Peyer's patch (tissue), 4 donors: ENCODE measurements around the gene DBT. TPM values are rescaled to one million over a fixed set of nuclear protein-coding genes. Genes with fewer than 3 reads are reported as not detected.
A peak's percentile ranks its signal among the peaks of the same experiment; 100 is the strongest.
"Not testable (repeated sequence)": the region's sequence is repeated elsewhere in the genome, so short reads cannot be mapped to it uniquely, and the experiment has no call there.

Experiments used
- DNase-seq, 3 donors: peaks; one replicate each; pipeline ENCODE4 v3.0.0-alpha.2; 2017 to 2019
- H3K27ac ChIP-seq, 4 donors: fragments of 200-600 bp; sonication (generic); one replicate each; pipeline ENCODE4 v1.5.1; 2016 to 2019
- H3K27me3 ChIP-seq, 2 donors: fragments of 200-600 bp; sonication (generic); one replicate each; pipeline ENCODE4 v1.5.1; 2019
- H3K36me3 ChIP-seq, 3 donors: fragments of 200-600 bp; sonication (generic); one replicate each; pipeline ENCODE4 v1.5.1; 2016 to 2019
- H3K4me1 ChIP-seq, 4 donors: fragments of 200-600 bp; sonication (generic); one replicate each; pipeline ENCODE4 v1.5.1; 2016 to 2019
- H3K4me3 ChIP-seq, 4 donors: fragments of 200-600 bp; sonication (generic); 1 replicate in 3 of 4; 2 replicates in 1 of 4; pipeline ENCODE4 v1.5.1; 2016 to 2019; ENCODE audit warnings: mild to moderate bottlenecking in 1 of 4
- H3K9me3 ChIP-seq, 4 donors: fragments of 200-600 bp; sonication (generic); one replicate each; pipeline ENCODE4 v1.5.1; 2016 to 2019; ENCODE audit warnings: mild to moderate bottlenecking in 1 of 4
- CTCF ChIP-seq, 6 experiments: fragments of 450-650 bp in 4 of 6; fragments of 200-600 bp in 2 of 6; sonication (generic) in 1 of 6; IDR thresholded peaks; one replicate each; pipeline ENCODE4 v1.5.1; 2017 to 2019; ENCODE audit warnings: antibody characterized with exemption in 6 of 6, mild to moderate bottlenecking in 3 of 6, moderate library complexity in 1 of 6
- POLR2A ChIP-seq, 2 donors: fragments of 450-650 bp; IDR thresholded peaks; one replicate each; pipeline ENCODE4 v1.5.1; 2017; ENCODE audit warnings: antibody characterized with exemption in 2 of 2, mild to moderate bottlenecking in 2 of 2, moderate library complexity in 2 of 2
- total RNA-seq, 4 donors: library from RNA; depleted of rRNA; stranded (reverse); fragments of >200 nt; gene quantifications; one replicate each; pipeline ENCODE4 v1.1.0, GENCODE V29; 2016

DBT gene
- total RNA-seq, 4 donors from 2014 or later = 4.0 to 6.0 (median 5.0) TPM

GRCh38 chr1:100249155-100249536 lies 488 bp downstream of the DBT start:
- TF ChIP-seq POLR2A (IDR thresholded peaks at IDR 0.05) (no peak), CTCF (IDR thresholded peaks at IDR 0.05) (no peak)
- Histone ChIP-seq H3K27ac (peak overlapping the region; percentile 77 to 88 (median 84)), H3K36me3 (no peaks in the 10 kb centered on the region), H3K4me3 (peak overlapping the region; percentile 59 to 98 (median 73)), H3K9me3 (no peaks in the 10 kb centered on the region), H3K4me1 (peaks cover 0 to 11% (median 0%) of the 10 kb centered on the region in 4 donors), H3K27me3 (no peaks in the 10 kb centered on the region)
- no peak for DNase-seq

GRCh38 chr1:100246738-100247137 lies 2.9 kb downstream of the DBT start:
- no peak for DNase-seq
- no peak overlapping the region for H3K4me3 ChIP-seq
- no peaks in the 10 kb centered on the region for H3K36me3 ChIP-seq
- peaks cover 0 to 11% (median 0%) of the 10 kb centered on the region in 4 donors for H3K4me1 ChIP-seq
- no peaks in the 10 kb centered on the region for H3K27me3 ChIP-seq
- H3K27ac ChIP-seq = no peak overlapping the region
- TF ChIP-seq POLR2A (IDR thresholded peaks at IDR 0.05) = no peak
- no peak for TF ChIP-seq CTCF (IDR thresholded peaks at IDR 0.05)
- no peaks in the 10 kb centered on the region for H3K9me3 ChIP-seq

- H3K4me3 ChIP-seq = no peak overlapping the region
- TF ChIP-seq POLR2A (IDR thresholded peaks at IDR 0.05) (no peak), CTCF (IDR thresholded peaks at IDR 0.05) (no peak)
- DNase-seq = no peak
- peaks cover 0 to 44% (median 0%) of the 10 kb centered on the region in 3 donors for H3K36me3 ChIP-seq
- H3K27ac ChIP-seq = no peak overlapping the region
- H3K4me1 ChIP-seq = no peaks in the 10 kb centered on the region
- H3K27me3 ChIP-seq = no peaks in the 10 kb centered on the region
- no peaks in the 10 kb centered on the region for H3K9me3 ChIP-seq
Observed at GRCh38 chr1:100240631-100241030, 9.0 kb downstream of the DBT start.

GRCh38 chr1:100239961-100240360 lies 9.7 kb downstream of the DBT start:
- Histone ChIP-seq H3K27ac (no peak overlapping the region), H3K4me1 (no peaks in the 10 kb centered on the region), H3K27me3 (no peaks in the 10 kb centered on the region), H3K36me3 (peaks cover 0 to 49% (median 0%) of the 10 kb centered on the region in 3 donors), H3K4me3 (no peak overlapping the region), H3K9me3 (no peaks in the 10 kb centered on the region)
- TF ChIP-seq CTCF (IDR thresholded peaks at IDR 0.05) = no peak
- no peak for TF ChIP-seq POLR2A (IDR thresholded peaks at IDR 0.05)
- DNase-seq = no peak

- no peaks in the 10 kb centered on the region for H3K4me1 ChIP-seq
- H3K36me3 ChIP-seq = peaks cover 0 to 71% (median 0%) of the 10 kb centered on the region in 3 donors
- H3K27me3 ChIP-seq = no peaks in the 10 kb centered on the region
- DNase-seq = no peak
- H3K27ac ChIP-seq = no peak overlapping the region
- no peaks in the 10 kb centered on the region for H3K9me3 ChIP-seq
- TF ChIP-seq POLR2A (IDR thresholded peaks at IDR 0.05) (no peak), CTCF (IDR thresholded peaks at IDR 0.05) (no peak)
- H3K4me3 ChIP-seq = no peak overlapping the region
Observed at GRCh38 chr1:100237091-100237490, 12.5 kb downstream of the DBT start.

GRCh38 chr1:100234432-100234831 lies 15.2 kb downstream of the DBT start:
- Histone ChIP-seq H3K9me3 (no peaks in the 10 kb centered on the region), H3K36me3 (peaks cover 0 to 83% (median 0%) of the 10 kb centered on the region in 3 donors), H3K27ac (no peak overlapping the region), H3K4me1 (no peaks in the 10 kb centered on the region), H3K27me3 (no peaks in the 10 kb centered on the region), H3K4me3 (no peak overlapping the region)
- no peak for DNase-seq
- no peak for TF ChIP-seq CTCF (IDR thresholded peaks at IDR 0.05)
- no peak for TF ChIP-seq POLR2A (IDR thresholded peaks at IDR 0.05)

GRCh38 chr1:100233566-100233965 lies 16.1 kb downstream of the DBT start:
- not testable (repeated sequence) for H3K27me3 ChIP-seq, H3K4me3 ChIP-seq, H3K27ac ChIP-seq, DNase-seq, H3K4me1 ChIP-seq, H3K9me3 ChIP-seq
- H3K36me3 ChIP-seq = peaks cover 0 to 80% (median 0%) of the 10 kb centered on the region in 3 donors
